Loucy (cell line): Measurements from ENCODE around the gene SOD3.

ENCODE experiments used
- EZH2phosphoT487 ChIP-seq: fragments of 200-600 bp; IDR thresholded peaks from 2 replicates; pipeline ENCODE4 v1.6.1; 2018; ENCODE audit warnings: antibody characterized with exemption, mild to moderate bottlenecking, moderate library complexity, borderline replicate concordance
- TF ChIP-seq, protein P1 (sequence below): fragments of 200-600 bp; sonication (generic); conservative IDR thresholded peaks from 2 replicates; pipeline ENCODE4 v1.5.1; 2014; ENCODE audit warnings: mild to moderate bottlenecking, antibody characterized with exemption, low read length

DNA sequence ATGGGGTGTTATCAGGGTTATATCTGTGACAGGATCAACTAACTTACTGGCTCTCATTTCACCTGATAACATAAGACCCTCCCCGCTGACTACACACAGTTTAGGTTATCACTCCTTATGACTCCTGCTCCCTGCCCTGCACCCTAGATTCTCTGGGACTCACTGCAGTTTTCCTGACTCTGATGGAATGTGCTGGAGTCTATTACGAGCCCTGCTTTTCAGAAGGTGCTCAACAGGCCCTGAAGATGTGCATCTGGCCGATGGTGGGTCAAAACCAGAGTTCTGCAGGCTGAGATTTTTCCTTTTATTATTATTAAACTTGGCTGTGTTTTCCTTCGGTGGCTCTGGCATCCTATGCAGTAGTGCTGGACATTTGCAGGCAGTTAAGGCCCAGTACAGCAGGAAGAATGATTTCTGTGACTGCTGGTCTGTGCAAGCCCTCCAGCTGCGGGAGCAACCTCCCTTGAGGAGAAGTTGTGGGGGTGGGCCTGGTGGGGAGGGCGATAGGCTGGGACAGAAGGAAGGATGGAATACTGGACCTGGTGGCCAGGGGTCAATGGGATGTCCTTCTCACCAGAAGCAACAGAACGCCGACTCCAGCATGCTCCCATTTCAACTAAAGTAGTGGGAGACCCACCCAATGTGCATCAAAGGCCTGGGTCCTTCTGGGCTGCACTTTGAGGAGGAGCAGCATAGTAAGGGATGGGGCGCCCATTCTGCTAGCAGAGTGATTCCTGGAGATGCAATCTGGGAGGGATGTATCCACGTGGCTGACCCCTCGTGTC lies 11.0 kb downstream of the SOD3 start:
- TF ChIP-seq, protein P1, sequence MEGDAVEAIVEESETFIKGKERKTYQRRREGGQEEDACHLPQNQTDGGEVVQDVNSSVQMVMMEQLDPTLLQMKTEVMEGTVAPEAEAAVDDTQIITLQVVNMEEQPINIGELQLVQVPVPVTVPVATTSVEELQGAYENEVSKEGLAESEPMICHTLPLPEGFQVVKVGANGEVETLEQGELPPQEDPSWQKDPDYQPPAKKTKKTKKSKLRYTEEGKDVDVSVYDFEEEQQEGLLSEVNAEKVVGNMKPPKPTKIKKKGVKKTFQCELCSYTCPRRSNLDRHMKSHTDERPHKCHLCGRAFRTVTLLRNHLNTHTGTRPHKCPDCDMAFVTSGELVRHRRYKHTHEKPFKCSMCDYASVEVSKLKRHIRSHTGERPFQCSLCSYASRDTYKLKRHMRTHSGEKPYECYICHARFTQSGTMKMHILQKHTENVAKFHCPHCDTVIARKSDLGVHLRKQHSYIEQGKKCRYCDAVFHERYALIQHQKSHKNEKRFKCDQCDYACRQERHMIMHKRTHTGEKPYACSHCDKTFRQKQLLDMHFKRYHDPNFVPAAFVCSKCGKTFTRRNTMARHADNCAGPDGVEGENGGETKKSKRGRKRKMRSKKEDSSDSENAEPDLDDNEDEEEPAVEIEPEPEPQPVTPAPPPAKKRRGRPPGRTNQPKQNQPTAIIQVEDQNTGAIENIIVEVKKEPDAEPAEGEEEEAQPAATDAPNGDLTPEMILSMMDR: no peak
- no peak for TF ChIP-seq EZH2phosphoT487
